GM18508 (cell line): Measurements from ENCODE around the gene ANKK1.

Experiments
- ATAC-seq: cut with Tn5 transposase; IDR thresholded peaks from one replicate; pipeline ENCODE4 v1.9.1; 2021; ENCODE audit warnings: moderate number of reproducible peaks; ENCODE audit not compliant: insufficient read depth, unreplicated experiment

ANKK1 gene

DNA sequence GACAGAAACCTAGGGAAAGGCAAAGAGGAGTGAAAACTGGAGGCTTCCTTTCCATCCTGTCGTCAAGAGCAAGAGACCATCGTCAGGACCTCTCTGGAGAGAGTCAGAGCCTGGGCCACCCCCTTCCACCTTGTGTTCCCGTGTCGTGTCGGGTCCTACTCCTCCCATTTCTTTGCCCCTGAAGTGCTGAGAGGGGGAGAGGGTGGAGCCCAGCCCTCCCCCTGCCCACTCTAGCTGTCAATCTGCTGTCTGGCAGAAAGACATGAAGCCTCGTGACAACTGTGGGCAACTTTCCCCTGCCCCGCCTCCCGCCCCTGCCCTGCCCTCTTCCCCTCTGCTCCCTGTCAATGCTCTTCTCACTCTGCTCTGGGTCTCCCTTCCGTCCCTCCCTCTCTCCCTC lies 20.6 kb downstream of the ANKK1 start:
- no peak for ATAC-seq

DNA sequence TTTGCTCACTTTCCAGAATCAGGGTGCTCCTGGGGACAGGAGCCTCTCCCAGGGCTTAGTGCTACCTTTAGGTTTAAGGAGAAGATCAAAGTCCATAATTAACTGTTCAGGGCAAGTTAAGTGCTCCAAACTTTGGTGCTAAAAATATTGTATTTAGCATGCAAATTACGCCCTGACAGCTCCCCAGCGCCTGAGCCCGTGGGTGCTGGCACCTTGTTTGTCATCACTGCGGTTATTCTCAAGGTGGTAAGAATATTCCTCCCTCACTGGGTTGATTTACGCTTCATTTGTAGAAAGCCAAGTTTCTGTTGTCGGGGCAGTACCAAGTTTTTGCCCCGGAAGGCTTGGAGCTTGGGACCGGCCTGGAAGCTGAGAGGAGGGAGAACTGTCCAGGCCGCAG lies 21.3 kb downstream of the ANKK1 start:
- ATAC-seq: no peak

DNA sequence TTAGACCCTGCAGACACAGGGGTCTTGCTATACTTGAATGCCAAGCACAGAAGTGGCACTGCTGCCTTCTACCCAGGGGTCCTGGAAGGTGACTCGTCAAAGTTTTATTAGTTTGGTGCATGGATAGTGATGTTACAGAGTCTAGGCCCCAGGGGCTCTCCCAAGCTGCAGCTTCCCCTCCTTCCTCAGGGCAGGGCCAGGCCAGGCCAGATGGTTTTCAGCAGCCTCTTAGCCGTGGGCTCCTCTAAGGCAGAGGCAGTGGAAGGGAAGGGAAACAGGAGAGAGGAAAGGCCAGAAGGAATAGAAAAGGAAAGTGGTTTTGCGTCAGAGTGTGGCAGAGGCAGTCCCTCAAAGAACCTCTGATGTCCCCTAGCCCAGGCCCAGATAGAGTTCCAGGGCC lies 21.9 kb downstream of the ANKK1 start:
- ATAC-seq: no peak

DNA sequence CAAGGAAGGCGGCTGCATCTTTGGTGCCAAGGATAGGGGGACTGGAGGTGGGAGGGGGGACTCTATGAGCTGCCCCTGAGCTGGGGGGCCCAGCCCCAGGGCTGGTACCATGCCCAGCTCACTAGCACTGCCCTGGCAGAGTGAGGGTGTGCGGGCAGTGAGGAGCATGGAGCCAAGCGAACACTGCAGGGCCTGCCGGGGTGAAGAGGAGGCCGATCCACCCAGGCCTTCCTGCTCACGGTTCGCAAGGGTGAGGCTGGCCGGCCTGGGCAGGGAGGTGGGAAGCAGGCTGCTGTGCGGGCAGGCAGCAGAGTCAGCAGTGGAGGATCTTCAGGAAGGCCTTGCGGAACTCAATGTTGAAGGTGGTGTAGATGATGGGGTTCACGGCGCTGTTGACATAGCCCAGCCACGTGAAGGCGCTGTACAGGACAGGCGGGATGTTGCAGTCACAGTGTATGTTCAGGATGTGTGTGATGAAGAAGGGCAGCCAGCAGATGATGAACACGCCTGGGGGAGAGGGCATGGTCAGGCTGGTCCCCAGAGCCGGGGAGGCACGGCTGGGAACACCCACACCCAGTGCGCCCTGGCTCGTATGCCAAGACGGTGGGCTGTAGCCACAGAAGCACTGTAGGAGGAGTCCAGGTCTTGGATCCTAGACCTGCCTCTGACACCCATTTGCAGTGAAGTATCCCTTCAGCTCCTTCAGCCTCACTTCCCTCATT lies 23.0 kb downstream of the ANKK1 start:
- ATAC-seq: no peak

DNA sequence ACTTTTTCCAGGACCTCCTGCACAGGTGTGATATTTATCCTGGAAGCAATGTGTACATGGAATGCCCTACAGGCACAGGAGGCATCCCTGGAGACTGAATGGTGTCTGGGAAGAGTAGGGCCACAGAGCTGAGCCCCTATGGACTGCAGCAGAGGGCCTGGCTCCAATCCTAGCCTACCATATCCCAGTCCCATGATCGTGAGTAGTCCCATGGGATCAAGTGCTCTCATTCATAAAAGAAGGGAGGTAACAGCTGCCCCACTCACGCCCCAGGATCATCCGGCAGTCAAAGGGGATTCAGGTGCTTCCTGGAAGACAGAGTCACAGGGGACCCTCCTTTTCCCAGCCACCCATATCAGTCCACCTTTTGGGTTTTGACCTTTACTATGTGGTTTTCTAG lies 24.0 kb downstream of the ANKK1 start:
- ATAC-seq: no peak

DNA sequence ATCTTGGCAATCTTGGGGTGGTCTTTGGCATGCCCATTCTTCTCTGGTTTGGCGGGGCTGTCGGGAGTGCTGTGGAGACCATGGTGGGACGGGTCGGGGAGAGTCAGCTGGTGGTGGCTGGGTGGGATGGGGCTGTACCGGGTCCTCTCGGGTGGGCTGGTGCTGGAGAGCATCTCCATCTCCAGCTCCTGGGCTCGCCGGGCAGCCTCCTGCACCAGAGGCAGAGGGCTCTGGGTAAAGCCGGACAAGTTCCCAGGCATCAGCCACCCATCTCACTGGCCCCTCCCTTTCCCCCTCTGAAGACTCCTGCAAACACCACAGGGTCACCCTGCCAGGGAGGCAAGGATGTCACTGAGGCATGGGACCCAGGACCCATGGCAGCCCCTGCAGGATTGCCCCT lies 25.1 kb downstream of the ANKK1 start:
- ATAC-seq: no peak

DNA sequence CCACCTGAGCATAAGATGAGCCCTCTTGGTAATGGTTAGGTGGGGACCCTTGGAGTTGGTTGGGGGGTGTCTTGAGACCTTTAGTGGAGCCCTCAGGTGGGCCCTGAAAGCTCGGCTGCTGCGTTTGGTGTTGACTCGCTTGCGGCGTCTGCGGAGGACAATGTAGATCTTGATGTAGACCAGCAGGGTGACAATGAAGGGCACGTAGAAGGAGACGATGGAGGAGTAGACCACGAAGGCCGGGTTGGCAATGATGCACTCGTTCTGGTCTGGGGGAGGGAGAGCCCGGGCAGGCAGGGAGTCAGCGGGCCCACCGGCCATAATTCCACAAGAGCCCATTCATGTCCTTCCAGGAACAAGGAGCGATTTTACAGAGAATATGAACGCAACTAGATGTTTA lies 27.8 kb downstream of the ANKK1 start:
- no peak for ATAC-seq

DNA sequence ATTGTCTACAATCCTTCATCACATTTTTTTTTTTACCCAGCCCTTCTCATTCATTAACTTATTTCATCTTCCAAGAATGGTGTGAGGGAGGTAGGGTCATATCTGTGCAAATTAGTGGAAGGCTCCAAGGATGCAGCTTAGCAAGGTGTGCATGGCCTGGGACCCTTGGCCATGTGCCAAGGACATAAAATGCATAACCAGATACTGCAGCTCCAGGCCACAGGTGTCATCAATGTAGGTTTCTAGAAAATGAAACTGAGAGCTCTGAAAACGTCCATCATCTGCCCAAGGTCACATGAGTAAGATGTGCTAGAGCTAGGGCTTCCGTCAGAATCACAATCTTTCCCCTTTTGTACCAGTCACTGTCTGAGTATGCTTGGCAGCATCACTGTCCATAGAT lies 29.8 kb downstream of the ANKK1 start:
- ATAC-seq: no peak

DNA sequence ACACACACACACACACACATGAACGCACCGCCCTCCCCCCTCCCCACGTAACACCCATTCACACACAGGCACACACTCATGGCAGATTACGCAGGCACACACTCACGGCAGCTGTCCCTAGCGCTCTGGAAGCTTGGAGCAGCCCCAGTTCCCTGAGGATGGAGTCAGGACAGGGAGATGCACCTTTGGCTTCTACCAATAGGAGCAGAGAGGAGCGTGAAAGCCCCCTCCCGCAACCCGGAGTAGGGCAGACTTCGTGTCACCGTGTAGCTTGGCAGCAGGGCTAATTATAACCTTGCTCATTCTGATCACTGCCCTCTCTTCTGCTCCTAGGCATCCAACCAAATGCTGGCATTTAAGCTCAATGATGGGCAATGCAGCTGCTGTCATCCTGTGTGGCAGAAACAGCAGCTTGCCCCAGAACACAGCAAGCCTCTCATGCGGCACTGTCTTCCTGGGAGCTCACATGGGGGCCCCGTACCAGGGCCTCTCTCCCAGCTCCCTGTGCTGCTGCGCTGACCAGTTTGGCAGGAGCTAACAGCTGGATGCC lies 31.9 kb downstream of the ANKK1 start:
- no peak for ATAC-seq

DNA sequence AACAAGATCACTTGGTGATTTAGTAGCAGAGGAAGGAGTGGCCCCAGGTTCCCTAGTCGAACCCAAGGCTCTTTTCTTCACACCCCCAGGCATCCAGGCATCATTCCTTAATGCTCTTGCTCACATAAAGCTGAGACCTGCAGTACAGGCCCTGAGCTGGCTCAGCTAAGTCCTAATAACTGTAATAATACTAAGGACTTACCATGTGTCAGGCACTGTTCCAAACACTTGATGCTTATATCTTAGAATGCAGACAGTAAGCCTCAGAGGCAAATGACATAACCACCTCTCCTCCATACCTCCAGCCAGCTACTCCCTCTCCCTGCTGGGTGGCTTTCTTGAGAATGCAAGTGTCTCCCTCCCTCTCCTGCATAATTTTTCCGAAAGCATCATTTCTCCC lies 33.2 kb downstream of the ANKK1 start:
- ATAC-seq: no peak

DNA sequence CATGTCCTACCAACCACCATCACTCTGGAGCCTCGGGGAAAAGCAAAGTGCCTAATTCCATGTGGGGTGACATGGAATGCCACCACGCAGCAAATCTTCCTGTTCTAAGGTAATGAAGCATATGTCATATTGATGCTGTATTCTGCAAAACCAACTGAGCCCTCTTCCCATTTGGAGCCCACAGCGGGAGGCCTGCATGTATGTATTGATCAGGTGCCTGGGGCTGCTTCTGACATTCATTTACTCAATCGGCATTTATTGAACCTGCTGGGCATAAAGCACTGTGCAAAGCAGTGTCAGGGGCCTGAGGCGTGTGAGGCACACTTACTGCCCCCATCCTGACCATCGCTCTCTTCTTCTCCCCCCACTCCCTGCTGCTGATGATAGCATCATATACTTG lies 39.1 kb downstream of the ANKK1 start:
- ATAC-seq: no peak

DNA sequence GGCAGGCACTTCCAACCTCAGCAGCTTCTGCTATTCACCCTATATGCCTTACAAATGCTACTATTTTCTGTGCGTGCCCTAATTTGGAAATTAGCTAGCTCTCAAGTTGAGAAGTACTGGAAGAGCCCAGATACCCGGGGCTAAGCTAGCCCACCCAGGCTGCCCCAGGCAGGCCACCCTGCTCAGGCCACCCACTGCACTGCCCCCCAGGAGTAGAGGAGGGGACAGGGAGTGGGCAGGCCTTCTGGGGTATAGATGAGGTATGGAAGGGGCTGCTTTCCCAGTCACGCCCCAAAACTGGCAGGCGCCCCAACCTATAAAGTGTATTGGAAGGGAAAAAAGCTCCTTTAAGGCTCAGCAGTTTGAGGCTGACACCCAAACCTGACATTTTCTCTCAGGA lies 44.2 kb downstream of the ANKK1 start:
- ATAC-seq: no peak

DNA sequence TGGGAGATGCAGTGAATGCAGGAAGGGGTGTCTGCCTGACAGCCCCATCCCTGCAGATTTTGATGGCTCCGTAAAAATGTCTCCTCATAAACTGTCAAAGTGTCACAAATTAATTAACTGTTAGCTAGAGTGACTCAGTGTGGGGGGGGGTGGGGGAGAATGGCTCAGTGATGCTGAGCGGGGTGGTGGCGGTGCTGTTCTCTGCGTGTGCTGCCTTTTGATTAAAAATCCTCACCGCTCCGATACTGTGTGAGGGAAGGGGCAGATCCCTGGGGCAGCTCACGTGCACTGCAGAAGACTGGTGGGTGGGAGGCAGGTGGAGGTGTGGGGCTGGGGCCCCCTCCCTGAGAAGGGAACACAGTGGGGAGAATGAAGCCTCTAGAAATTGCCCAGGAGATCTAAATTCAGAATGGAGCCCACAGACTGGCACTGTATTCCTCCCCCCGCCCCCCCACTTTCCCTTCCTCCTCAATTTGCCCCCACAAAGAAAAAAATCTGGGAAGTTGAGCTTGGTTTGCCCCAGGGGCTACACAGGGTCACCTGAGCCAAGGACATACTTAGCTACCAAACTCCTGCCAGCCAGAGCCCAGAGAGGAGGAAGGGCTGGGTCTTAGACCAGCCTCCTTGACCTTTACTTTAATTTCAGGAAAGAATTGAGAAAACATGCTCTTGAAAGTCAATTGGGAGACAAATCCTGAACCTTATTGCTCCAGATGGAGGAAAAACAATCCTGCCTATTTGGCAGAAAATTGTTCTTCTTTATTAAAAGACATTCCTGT lies 47.8 kb downstream of the ANKK1 start:
- ATAC-seq: no peak

DNA sequence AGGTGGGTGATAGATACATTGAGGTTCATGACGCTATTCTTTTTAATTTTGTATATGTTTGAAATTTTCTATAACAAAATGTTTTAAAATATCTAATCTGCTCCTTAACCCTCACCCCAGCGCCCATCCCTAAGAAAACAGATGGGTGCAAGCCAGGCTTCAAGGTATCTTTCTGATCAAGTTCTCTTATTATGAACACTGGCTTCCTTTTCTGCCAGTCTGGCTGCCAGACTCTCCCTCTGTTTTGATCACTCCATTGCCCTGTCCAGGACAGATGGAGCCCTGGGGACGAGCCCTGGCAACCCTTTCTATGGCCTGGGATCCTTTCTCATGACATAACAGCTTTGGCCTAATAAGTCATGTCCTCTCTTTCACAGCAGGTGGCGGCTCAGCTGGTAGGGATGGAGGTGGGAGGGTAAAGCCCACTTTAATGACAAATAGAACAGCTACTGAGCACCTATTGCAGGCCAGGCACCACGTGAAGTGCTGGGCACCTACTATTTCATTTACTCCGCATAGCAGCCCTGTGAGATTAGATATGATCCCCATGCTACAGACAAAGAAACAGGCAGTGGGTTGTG lies 49.2 kb downstream of the ANKK1 start:
- no peak for ATAC-seq

DNA sequence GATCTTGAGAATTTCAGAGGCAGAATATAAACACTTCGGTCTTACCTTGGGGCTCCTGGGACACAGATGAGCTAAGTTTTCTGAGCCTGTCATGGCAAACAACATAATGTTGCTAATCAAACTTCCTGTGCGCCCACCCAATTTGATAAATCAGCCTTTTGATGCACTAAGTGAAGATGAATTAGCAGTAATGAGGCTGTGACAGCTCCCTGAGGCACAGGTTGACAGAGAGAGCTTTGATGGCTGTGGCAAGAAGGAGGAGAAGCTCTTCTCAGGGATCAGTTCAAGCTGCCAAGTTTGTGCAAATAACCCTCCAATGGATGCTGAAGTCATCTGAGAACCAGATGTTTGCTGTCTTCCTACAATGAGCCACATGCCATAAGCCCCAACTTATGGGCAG lies 53.2 kb downstream of the ANKK1 start:
- no peak for ATAC-seq

DNA sequence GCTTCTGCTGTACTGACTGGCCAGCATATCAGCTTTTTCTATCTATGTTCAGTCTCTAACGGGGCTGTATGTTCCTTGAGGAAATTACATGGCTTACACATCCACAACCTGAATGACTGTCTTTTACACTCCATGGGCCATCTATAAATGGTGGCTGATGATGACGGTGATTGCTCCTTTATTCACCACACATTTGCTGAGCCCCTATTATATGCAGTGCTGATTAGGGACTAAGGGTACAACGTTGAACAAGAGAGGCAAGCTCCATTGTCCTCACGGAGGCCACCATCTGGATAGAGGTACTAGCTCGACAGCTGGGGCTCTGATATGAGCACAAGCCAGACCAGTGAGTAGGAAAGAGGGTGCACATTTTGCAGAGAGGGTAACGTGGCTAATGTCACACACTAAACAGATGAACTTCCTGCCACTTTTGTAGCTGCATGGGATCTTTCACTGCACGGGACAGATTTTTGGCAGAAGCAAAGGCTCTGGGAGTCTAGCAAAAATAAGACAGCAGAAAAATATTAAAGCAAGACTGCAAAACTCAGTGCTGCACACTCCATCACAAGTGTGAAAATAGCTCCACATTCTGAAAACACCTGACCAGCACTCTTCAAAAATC lies 57.0 kb downstream of the ANKK1 start:
- no peak for ATAC-seq

DNA sequence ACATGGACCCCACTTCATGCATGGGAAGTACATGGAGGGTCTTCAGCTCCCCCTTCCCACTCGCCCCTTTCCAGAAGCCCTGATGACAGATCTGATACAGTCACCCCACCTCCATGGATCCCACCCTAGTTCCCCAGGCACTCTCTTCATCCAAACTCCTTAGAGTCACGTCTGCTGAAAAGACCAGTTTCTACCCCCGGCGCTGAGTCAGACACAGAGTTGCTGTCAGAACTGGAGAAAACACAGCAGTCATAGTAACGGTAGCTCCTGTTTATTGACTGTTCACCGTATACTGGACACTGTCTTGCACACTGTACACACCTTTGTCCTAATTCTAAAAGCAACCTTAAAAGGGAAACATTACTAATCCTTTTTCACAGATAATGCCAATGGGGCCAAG lies 58.5 kb downstream of the ANKK1 start:
- ATAC-seq: no peak

DNA sequence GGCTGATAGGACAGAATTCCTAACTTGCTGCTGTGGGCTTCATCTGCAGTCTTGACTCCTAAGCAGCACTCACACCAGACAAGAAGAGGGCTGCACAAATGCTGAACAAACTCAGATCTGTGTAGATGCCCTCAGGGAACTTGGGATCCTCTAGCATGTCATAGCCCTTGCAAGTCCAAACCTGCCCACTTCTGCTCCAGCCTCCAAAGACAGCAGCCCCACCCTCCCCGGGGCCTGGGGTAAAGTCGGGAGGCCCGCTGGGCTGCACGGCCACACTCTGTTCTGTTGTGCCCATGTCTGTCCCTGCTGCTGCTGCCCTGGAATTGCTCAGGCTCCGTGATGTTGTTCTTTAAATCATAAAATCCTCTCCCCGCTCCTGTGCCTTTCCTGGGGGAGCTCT lies 59.4 kb downstream of the ANKK1 start:
- ATAC-seq: no peak

DNA sequence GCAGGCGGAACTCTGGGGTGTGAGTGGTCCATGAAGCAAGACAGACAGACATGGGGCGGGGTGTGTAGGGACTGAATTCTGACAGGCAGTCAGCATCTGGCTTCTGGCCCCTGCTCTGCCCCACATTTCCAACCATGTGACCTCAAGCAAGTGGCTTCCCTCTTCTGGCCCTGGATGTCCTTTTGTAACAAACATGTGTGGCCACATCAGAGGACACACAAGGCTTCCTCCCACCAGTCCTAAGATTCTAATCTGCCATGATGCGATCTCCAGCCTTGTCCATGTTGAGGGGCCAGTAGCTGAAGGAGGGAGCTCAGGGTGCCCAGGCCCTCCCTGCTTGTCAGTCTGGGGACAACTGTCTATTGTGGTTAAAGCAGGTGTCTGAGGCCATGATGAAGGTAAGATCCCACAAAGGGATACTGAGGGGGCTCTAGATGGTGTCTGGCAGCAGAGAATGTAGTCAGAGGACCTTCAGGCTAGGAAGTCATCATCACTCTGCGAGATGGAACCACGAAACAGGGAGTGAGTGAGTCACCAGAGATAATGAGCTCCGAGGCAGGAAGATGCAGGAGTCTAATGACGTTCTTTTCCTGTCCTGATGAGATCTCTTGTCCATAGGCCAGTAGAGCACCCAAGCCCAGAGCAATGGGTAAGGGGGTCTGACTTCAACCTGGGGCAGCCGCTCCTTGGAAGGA lies 60.2 kb downstream of the ANKK1 start:
- ATAC-seq: no peak

DNA sequence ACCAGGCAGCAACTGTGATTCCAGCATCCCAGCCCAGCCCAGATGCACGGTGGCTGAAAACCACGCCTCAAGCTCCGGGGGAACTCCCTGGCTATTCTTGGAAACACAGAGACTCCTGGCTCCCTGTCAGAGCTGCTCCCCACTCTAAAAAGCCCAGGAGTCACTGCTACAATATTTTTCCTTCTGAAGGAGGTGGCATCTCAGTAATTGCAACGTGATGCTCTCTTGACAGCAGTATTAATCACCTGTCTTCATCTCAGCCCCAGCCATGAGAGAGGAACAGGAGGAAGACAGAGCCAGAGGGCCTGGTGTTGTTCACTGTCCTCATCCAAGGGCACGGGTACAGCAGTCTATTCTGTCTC lies 60.7 kb downstream of the ANKK1 start:
- ATAC-seq: no peak

DNA sequence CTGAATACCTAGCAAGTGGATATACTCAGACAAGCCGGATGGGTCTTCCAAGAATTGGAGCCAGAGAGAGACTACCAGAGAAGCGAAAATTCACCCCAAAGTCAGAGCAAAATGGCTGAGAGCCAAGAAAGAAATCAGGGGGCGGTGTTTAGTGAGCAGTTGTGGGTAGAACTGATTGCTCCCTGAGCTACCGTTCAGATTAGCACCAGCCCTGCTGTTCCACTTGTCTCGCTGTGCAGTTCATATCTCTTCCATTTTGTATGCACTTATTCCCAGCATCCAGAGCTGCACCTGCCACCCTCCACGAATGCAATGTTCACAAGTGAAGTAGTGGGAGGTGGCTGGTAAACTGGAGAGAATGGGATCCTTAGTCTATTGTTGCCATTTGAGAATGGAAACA lies 62.2 kb downstream of the ANKK1 start:
- ATAC-seq: no peak
